A172 (cell line): ENCODE measurements around the gene CARD19. TPM values are rescaled to one million over a fixed set of nuclear protein-coding genes. Genes with fewer than 3 reads are reported as not detected.
A peak's percentile ranks its signal among the peaks of the same experiment; 100 is the strongest.
"Not testable (repeated sequence)": the region's sequence is repeated elsewhere in the genome, so short reads cannot be mapped to it uniquely, and the experiment has no call there.

ENCODE experiments used
- DNase-seq: peaks from one replicate; pipeline ENCODE4 v3.0.0-alpha.2; 2015; ENCODE audit warnings: low spot score
- total RNA-seq: library from RNA; depleted of rRNA; stranded (reverse); fragments of >200 nt; shearing (Covaris generic); gene quantifications from 2 replicates; pipeline ENCODE4 v1.2.3, GENCODE V29; 2014

The CARD19 gene
- total RNA-seq, 1 experiment from 2014 or later: 74.8 TPM

DNA sequence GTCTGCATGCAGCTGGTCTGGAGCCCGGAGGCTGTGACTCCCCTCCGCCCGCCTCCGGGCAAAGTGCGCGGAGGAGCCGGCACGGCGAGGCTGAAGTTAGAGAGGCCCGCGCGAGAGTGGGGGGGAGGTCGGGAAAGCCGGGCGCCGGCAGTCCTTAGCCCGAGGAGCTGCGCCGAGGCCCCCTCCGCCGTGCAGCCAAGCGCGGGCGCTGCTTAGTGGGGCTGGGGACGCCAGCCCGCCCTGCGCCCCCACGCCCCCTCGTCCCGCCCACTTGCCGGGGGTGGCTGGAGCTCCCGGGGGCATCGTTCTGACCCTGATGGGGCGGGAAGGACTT is 37.6 kb downstream of the CARD19 start:
- no peak for DNase-seq

DNA sequence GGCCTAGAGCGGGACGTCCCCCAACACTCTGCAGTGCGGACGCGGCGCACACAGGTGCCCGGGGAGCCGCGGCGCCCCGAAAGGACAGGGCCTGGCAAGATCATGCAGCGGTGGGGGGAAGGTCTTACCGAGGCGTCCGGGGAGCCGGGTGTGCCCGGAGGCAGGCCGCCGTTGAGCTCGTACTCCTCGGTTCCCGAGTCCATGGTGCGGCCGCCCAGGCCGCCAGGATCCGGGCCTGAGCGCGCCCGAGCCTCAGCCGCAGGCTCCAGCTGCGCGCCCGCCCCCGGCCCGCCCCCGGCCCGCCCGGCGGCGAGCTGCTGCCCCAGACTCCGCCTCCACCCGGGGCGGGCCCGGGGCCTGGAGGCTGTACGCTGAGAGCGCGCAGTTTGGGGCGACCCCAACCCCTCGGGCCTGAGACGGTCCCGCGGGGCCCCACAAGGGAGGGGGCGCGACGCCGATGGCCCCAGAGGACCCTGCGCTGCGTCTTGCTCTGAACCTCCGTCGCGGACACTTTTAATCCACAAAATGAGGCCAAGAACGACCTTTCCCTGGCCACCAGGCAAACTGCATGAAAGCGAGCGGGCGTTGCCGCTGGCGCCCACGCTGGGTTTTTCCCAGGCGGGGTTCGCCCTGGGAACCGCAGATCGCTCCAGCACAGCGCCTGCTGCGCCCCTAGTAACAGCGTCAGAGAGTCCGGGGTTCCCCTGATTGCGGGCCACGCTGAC is 38.2 kb downstream of the CARD19 start, which contains the start of gene NINJ1:
Gene NINJ1, minus strand, starts transcription at position 237 of the 725 bp plus-strand sequence. Its CDS starts 34 bp downstream, at position 203.
- DNase-seq: peak; percentile 59

DNA sequence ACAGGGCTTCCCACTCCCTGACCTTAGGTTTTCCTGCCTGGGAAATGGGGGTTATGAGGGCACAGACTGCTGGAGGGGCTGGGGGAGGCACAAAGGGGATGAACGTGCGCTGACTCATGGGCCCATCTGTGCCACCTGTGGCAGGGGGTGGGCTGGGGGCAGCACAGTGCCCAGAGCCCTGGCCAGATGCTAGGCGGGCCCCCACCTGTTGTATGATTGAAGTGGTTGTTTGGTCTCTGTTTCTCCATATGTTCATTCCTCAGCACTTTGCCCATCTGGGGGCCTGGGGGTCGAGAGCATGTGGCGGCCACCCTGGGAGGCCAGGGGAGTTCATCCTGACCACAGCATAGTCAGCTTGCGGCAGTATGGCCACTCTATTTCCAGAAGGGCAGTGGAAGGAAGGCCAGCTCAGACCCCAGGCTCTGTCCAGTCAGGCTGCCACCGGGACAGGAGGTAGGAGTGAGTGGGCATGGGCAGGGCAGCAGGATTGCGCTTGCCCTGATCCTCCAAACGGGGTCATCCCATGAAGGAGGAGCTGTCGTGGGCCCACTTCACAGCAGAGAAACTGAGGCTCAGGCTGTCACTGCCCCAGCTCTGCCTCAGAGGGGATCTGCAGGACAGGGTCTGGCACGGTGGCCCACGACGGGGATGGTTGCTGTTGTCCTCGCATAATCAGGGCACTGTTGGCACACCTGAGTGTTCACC is 38.9 kb downstream of the CARD19 start:
- no peak for DNase-seq

DNA sequence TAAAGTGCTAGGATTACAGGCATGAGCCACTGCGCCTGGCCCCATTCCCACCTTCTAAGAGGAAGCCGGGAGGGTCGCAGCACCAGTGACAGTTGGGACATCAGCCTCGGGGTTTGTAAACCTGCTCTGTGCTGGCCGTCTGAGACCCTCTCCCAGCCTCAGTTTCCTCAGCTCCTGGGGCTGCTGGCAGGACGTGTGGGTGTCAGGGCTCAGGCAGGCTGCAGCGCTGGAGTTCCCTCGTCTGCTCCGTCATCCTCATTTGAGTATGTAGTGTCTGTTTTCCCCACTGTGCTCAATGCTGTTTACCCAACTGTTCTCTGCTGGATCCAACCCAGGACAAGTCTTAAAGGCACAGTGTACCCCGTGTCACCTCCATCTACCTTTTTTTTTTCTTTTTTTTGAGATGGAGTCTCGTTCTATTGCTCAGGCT is 40.0 kb downstream of the CARD19 start:
- no peak for DNase-seq

DNA sequence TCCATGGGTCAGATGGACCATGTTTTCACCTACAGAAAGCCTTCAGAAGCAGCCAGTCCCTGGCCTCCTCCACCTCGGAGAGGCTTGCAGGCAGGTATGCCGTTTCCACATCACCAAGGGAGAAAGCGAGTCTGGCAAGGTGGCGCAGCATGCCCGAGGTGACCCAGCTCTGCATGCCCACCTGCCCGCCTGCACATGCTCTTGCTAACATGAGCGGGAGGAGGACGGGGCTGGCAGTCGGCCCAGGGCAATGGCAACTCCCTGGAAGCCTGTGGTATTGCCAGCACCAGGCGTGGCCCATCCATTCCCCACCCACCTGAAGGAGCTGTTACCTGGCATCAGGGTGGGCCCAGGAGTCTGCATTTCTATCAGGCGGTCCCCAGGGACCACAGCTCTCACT is 41.3 kb downstream of the CARD19 start:
- DNase-seq: no peak

DNA sequence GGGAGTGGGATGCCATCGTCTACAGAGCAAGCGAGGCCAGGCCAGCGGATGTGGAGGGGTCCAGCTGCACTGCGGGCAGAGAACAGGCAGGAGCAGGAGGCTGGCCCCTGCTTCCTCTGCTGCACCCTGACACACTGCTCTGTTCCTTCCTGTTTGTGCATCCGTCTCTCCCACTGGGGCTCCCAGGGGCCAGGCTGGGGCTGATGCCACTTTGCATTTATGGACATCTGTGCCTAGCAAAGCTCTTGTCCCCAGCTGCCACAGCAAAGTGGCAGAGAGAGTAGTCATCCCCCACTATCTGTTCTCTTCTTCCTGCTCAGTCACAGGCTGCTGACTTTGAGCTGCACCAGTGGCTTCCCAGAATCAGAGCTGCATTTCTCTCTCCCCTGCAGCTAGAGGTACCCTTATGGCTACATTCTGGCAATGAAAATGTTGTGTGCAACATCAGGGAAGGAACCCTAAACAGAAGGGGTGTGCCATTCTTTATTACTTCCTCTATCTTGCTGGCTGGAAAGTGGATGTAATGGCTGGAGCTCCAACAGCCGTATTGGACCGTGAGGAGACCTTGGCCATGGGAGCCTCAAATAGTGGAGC is 42.3 kb downstream of the CARD19 start:
- DNase-seq: no peak

DNA sequence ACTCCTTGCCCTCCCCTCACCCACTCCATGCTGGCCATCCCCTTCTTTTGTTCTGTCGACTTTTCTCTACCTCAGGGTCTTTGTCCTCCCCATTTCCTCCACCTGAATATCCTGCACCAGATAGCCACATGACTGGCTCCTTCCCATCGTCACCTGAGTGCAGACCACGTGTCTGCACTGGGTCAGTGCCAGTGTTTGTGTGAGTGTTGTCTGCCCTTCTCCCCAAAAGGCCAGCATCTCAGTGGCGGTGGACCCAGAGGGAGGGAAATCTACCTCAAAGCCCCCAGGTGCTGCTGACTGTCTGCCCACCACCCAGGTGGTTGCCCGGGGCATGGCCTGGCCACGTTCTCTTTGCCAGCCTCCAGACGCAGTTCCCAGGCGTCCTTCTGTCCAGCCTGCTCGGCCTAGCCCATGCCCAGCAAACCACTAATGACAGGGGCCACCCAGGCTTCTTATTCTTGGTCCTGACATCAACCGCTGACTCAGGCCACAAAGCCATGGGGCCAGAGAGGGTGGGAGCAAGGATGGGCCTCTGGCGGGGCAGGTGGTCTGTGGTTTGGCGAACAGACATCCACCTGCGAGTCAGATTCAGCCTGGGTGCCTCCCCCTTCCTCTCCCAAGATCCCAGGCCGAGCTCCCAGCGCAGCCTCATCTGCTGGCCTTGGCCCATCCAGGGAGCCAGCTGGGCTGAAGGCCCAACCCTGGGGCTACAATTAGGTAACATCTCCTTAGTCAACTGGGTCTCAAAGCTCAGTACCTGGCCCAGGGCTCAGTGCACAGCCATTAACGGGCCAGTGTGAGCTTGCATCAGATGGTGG is 43.6 kb downstream of the CARD19 start:
- peak; percentile 15 for DNase-seq

DNA sequence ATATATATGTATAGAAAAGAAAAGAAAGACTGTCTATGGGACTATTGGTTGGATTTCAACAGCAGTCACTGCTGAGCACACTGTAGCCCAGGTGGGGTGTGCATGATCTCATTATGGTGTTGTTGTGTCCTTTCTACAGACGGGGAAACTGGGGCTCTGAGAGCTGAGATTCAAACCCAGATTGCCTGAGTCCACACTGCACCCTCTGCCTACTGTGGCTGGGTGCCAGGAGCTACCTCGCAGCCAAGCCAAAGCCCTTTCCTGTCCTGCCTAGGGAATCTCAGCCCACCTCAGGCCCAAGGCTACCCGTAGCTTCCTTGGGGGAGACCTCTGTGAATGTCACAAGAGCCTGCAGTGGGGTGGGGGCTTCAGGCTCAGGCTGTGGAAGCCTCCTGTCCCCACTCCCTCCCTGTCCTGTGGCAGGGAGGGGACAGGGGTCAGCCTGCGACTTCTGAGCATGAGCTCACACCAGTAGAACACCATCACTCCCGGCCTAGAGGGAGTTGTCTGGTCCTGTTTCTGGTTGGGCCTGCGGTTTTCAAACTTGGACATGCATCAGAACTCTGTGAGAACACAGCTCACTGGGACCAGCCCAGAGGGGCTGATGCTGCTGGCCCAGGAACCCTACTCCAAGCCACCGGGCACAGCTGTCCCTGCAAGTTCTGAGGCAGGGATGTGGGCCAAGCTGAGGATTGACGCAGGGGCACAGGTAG is 45.9 kb downstream of the CARD19 start:
- no peak for DNase-seq

DNA sequence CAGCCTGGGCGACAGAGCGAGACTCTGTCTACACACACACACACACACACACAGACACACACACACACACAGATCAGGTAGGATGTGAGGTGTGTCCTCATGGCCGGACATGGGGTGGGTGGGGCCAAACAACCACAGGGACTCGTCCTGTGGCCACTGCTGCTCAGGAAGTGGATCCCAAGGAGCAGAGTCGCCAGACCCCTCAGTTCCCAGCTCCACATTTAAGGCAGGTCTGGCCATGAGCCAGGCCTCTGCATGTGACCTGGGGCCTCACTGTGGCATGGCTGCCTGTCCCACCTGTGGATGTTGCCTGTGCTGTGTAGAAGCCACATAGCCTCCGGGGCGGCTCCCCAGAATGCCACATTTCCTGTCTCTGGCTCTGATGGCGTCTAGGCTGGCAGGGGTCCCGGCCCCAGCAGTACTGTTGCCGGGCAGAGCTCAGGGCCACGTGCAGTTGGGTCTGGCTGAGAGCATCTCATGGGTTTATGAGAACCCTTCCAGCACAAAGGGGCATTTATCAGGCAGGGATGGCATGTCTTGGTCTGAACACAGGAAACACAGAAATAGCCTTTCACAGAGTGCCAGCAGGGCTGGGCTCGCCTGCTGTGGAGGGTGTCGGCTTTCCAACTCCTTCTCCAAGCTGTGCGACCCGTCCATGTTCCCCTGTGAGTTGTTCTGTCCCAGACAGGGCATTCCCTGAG is 48.0 kb downstream of the CARD19 start:
- DNase-seq: peak; percentile 57

DNA sequence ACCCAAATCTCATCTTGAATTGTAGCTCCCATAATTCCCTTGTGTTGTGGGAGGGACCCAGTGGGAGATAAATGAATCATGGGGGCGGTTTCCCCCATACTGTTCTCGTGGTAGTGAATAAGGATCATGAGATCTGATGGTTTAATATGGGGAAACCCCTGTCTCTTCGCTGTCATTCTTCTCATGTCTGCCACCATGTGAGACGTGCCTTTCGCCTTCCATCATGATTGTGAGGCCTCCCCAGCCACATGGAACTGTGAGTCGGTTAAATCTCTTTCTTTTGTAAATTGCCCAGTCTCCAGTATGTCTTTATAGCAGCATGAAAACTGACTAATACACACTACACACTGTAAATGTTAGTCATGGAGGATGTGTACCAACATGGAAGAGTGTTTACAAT is 50.7 kb downstream of the CARD19 start:
- not testable (repeated sequence) for DNase-seq

DNA sequence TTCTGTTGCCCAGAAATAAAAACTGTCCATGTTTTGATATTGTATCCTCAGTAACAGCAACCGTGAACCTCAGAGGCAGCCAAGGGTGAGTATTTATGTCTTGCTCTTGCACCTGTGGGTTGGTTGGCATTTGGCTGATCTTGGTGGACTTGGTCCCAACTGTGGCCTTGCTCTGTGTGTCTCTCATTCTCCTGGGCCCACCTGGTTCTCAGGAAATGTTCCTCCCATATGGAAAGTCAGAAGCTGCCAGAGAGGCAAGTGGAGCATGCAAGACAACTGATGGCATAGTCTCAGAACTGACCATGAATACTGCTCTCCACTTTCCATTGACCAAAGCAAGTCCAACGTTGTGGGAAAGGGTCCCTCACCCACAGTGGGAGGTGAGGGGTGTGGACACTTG is 51.6 kb downstream of the CARD19 start:
- DNase-seq: no peak

DNA sequence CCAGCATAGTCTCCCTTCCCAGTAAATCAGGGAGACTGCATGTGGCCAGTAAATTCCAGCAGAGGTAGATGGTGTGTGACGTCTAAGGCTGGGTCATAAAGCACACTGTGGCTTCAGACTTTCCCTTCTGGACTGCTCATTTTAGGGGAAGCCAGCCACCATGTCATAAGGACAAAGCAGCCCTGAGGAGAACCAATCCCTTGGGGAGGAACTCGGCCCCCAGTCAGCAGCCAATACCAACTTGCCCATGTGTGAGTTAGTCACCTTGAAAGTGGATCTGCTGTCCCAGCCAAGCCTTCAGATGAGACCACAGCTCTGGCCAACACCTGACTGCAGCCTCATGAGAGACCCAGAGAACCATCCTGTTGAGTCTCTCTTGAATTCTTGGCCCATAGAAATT is 52.7 kb downstream of the CARD19 start:
- no peak for DNase-seq

DNA sequence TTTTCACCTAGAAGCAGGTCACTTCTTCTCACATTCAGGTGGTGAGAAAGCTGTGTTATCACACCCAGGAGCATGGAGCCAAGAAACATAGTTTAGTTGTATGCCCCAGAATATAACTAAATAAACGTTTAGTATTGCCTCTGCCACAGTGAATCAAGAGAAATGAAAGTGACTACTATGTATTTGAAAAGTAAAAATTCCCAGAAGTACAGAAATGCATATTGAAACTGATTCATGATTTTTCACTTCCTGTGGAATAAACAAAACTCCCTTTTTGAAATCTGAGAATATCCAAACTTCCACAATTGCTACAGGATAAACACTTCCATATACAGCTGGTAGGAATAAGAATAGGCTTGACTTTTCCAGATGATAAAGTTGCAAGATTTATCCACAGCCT is 53.3 kb downstream of the CARD19 start:
- DNase-seq: no peak

DNA sequence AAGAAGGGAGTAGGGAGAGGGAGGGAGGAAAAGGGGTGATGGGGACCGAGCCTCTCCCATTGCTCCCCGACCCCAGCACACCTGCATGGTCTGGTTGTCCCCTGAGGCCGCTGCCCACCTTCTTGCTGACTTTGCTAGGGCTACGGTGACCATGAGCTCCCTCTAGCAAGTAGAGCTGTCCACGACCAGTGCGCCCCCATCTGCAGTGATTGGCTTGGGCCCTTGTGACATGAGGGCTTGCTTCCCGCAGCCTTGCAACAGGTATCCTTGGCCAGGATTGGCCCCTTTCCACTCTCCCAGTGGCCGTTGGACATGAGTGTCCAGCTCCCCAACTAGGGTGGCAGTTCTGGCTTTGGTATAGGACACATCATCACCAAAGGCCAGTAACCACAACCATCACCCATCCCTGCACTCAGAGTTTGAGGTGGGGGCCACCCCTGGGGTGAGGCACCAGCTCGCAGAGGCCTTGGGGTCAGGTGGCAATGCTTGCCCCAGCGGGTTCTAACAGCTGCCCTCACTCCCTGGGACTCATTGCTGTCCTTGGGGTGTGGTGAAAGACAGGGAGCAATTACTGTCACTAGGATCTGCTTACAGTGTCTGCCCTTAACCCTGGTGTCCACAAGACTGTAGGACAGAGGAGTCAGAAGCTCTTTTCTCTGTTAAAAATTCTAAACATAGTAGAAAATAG is 55.2 kb downstream of the CARD19 start:
- no peak for DNase-seq

DNA sequence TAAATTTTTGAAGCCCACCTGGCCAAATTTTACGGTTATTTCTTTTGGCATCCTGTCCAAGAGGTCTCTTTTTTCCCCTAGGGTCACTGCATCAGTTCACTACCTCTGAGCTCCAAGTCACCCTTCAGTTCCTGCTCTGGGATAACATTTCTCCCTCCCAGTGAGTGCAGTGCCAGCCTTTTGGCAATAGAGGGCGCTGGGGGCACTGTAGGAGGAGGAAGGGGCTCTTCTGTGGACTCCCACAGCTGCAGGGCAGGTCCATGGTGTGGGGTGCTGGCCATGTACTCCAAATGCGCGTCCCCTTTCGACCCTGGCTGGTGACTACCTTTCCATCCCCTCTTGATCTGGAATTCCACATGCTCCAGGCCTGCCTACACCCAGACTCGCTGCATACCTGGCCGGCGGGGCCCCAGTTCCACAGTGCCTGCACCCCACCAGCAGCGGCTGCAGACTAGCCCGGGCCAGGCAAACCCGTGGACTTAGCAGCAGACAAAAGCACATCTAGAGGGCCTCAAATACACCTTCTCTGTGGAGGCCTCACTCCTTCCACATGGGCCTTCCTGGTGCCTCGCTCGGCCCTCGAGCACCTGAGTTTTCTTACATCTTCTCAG is 58.4 kb downstream of the CARD19 start:
- peak; percentile 31 for DNase-seq

DNA sequence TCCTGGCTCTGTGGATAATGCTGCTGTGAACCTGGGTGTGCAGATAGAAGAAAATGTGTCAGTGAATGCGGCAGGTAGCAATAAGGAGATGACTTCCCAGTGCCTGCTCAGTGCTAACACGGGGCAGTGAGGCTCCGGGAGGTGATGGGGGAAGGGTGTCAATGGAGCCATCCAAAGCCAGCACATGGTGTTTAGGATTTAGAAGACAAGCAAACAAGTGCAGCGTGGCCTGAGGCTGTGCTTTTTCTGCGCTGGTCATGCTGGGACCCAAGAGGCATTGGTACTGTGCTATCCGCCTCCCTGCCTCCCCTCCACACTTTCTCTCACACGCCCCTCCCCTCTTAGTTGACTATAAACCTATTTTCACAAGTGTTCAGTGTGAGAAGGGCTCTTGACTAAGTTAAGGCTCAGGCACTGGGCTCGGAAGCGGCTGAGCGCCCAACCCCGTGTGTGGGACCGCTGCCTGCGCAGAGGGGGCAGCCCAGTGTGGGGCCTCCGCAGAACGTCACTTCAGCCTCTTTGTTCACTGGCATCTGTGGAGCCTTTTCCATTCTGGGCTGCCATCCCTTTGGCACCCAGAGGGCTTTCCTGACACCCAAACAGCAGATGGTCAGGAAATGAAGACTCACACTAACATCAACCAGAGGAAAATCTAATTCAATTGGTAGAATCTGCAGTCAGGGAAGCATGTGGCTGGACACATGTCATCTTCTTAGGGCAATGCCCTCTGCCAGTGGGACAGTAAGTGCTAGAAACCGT is 59.9 kb downstream of the CARD19 start:
- DNase-seq: no peak

DNA sequence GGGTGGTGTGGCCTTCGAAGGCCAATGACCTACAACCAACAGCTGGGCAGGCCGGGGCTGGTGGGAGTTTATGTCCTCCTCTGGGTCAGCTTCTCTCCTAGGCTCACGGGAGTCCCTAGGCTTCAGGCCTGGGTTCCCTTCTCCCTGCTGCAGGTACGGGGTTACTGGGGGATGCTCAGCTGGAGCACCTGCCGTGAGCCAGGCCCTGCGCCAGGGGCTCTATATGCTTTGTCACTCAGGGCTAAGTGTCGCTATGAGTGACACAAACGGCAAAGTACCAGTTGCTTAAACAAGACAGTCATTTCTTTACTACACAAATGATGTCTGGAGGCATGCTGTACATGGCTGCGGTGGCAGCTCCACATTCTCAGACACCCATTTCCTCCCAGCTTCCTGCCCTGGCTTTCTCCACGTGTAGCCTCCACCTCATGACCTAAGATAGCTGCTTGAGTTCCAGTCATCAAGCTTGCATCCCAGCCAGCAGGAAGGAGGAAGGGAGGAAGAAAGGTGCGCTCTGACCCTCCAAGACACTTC is 60.5 kb downstream of the CARD19 start:
- no peak for DNase-seq

DNA sequence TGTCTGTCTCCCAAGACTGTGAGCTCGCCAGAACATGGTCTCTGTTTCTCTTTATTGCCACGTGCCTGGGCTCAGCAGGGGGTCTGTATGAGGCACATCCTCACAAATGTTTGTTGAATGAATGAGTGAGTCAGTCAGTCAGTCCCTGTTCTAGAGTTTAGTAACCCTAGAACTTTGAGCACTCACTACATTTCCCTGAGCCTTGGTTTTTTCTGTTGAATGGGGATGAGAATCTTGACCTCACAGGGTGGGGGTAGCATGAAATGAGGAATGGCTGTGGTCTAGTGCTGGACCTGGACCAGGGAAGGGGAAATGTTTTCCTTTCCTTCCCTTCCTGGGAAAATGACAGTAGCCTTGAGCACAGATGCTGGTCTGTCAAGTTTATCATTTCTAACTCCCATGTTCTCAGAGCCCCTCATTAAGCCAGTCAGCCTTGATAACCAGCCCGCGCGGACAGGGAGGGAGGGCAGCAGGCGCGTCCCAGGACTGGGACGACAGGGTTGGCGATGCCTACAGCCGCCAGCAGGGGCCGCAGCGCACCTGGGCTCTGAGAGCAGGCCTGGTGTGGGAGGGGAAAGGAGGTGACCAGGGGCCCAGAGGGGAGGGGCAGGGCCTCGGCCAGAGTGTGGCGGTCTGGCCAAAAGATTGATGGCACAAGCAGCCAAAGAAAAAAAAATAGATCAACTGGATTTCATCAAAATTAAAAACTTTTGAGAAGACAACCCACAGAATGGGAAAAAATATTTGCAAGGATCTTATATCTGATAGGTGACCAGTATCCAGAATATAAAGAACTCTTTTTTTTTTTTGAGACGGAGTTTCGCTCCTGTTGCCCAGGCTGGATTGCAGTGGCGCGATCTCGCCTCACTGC is 63.8 kb downstream of the CARD19 start:
- DNase-seq: peak; percentile 75
